CD14-positive monocyte (primary cell): Measurements from ENCODE around the gene VNN1. TPM values are rescaled to one million over a fixed set of nuclear protein-coding genes. Genes with fewer than 3 reads are reported as not detected.
A peak's percentile ranks its signal among the peaks of the same experiment; 100 is the strongest.

Experiments
- DNase-seq, 3 donors: peaks; one replicate each; pipeline ENCODE4 v3.0.0-alpha.2; 2011 to 2022
- H2AFZ ChIP-seq: 2 replicates; pipeline ENCODE4 v1.6.0; 2012; ENCODE audit warnings: mild to moderate bottlenecking, low read depth, low read length, inconsistent platforms; ENCODE audit not compliant: insufficient read depth, poor library complexity, severe bottlenecking
- H3K27ac ChIP-seq, 2 donors: 1 replicate in 1 of 2; 2 replicates in 1 of 2; pipeline ENCODE4 v1.5.1; 2012 to 2013; ENCODE audit warnings: low read length in 2 of 2, control low read depth in 1 of 2, inconsistent platforms in 1 of 2, low read depth in 1 of 2, mild to moderate bottlenecking in 1 of 2
- H3K27me3 ChIP-seq, 2 donors: one replicate each; pipeline versions ENCODE4 v1.6.0 to v1.6.1; 2011 to 2013; ENCODE audit warnings: low read length in 2 of 2; ENCODE audit not compliant: control insufficient read depth in 2 of 2, insufficient read depth in 2 of 2
- H3K36me3 ChIP-seq, 2 donors: replicated peaks in 1 of 2; 1 replicate in 1 of 2; 2 replicates in 1 of 2; pipeline versions ENCODE4 v1.5.1 to v1.6.1; 2012 to 2013; ENCODE audit warnings: low read length in 2 of 2, control low read depth in 1 of 2, inconsistent platforms in 1 of 2, mild to moderate bottlenecking in 1 of 2; ENCODE audit not compliant: insufficient read depth in 2 of 2, control insufficient read depth in 1 of 2
- H3K4me1 ChIP-seq, 2 donors: 1 replicate in 1 of 2; 2 replicates in 1 of 2; pipeline versions ENCODE4 v1.5.1 to v1.6.1; 2012 to 2013; ENCODE audit warnings: low read length in 2 of 2, control low read depth in 1 of 2, inconsistent platforms in 1 of 2, mild to moderate bottlenecking in 1 of 2, moderate library complexity in 1 of 2; ENCODE audit not compliant: insufficient read depth in 2 of 2, control insufficient read depth in 1 of 2
- H3K4me2 ChIP-seq: replicated peaks from 2 replicates; pipeline ENCODE3; 2012; ENCODE audit warnings: low read length, moderate library complexity, mild to moderate bottlenecking; ENCODE audit not compliant: poor library complexity, severe bottlenecking; ENCODE audit errors: extremely low read depth
- H3K4me3 ChIP-seq, 3 experiments: fragments of 200-600 bp in 1 of 3; sonication (generic) in 1 of 3; replicated peaks in 1 of 3; 1 replicate in 2 of 3; 2 replicates in 1 of 3; pipeline ENCODE4 v1.5.1; 2011 to 2013; ENCODE audit warnings: low read length in 3 of 3, mild to moderate bottlenecking in 3 of 3, control low read depth in 2 of 3, low read depth in 2 of 3, inconsistent platforms in 1 of 3, moderate library complexity in 1 of 3
- H3K79me2 ChIP-seq: 2 replicates; pipeline ENCODE4 v1.6.0; 2012; ENCODE audit warnings: mild to moderate bottlenecking, control low read depth, inconsistent platforms, low read length, moderate library complexity; ENCODE audit not compliant: insufficient read depth
- H3K9ac ChIP-seq: 2 replicates; pipeline ENCODE4 v1.6.0; 2017; ENCODE audit warnings: low read length, mild to moderate bottlenecking; ENCODE audit not compliant: insufficient read depth, poor library complexity, severe bottlenecking
- H3K9me3 ChIP-seq, 2 donors: replicated peaks in 1 of 2; 1 replicate in 1 of 2; 2 replicates in 1 of 2; pipeline versions ENCODE4 v1.5.1 to v1.6.1; 2012 to 2013; ENCODE audit warnings: low read length in 2 of 2, control low read depth in 1 of 2; ENCODE audit not compliant: control insufficient read depth in 1 of 2, insufficient read depth in 1 of 2
- H4K20me1 ChIP-seq: 2 replicates; pipeline ENCODE4 v1.6.0; 2012; ENCODE audit warnings: mild to moderate bottlenecking, low read length, control low read depth, moderate library complexity; ENCODE audit not compliant: insufficient read depth
- H3K27ac Mint-ChIP-seq, 7 donors: one replicate each; pipeline ENCODE4 v1.8.0; 2020; ENCODE audit warnings: mild to moderate bottlenecking in 7 of 7, mixed read lengths in 7 of 7, moderate library complexity in 6 of 7, inconsistent platforms in 2 of 7
- H3K27me3 Mint-ChIP-seq, 3 donors: one replicate each; pipeline ENCODE4 v1.8.0; 2021 to 2022; ENCODE audit warnings: low read depth in 3 of 3, mild to moderate bottlenecking in 3 of 3, mixed read lengths in 3 of 3, moderate library complexity in 3 of 3, inconsistent platforms in 1 of 3
- H3K36me3 Mint-ChIP-seq, 2 donors: one replicate each; pipeline ENCODE4 v1.8.0; 2020; ENCODE audit warnings: mixed read lengths in 2 of 2, inconsistent platforms in 1 of 2, mild to moderate bottlenecking in 1 of 2
- H3K4me1 Mint-ChIP-seq: one replicate; pipeline ENCODE4 v1.8.0; 2020; ENCODE audit warnings: mild to moderate bottlenecking, mixed read lengths
- H3K4me3 Mint-ChIP-seq, 2 donors: one replicate each; pipeline ENCODE4 v1.8.0; 2020; ENCODE audit warnings: mild to moderate bottlenecking in 2 of 2, mixed read lengths in 2 of 2, moderate library complexity in 1 of 2
- H3K9me3 Mint-ChIP-seq, 7 donors: one replicate each; pipeline ENCODE4 v1.8.0; 2020 to 2022; ENCODE audit warnings: mixed read lengths in 7 of 7, mild to moderate bottlenecking in 6 of 7, moderate library complexity in 6 of 7, inconsistent platforms in 2 of 7
- CTCF ChIP-seq: fragments of 200-600 bp; IDR thresholded peaks from one replicate; pipeline ENCODE4 v1.8.0; 2022; ENCODE audit warnings: antibody characterized with exemption, mild to moderate bottlenecking
- WGBS: methylation state at CpG from one replicate; pipeline ENCODE4 v1.1.5; 2013; ENCODE audit warnings: missing lambda C conversion rate; ENCODE audit not compliant: insufficient coverage; 5-methylcytosine and 5-hydroxymethylcytosine counted together
- intact Hi-C, 2 donors: fragments of 100-400 bp; cut with micrococcal nuclease; formaldehyde crosslinking; loops; one replicate each; pipeline versions ENCODE4 v1.15.0 to v1.15.1; 2023
- polyA plus RNA-seq, 3 donors: library from polyadenylated mRNA; depleted of rRNA in 1 of 3; unstranded in 2 of 3; stranded (reverse) in 1 of 3; fragments of 300-500 nt in 2 of 3; fragments of >200 nt in 1 of 3; fragmentation: Illumina TruSeq in 2 of 3; gene quantifications; 1 replicate in 2 of 3; 2 replicates in 1 of 3; pipeline ENCODE4 v1.2.3, GENCODE V29; 2012 to 2021

Gene VNN1
- polyA plus RNA-seq, 3 donors, result 7.9 to 61.2 (median 47.9) TPM

GRCh38 chr6:132736239-132736638 lies 22.4 kb upstream of the VNN1 start:
- peaks cover 0 to 5% of the 10 kb centered on the region in 2 donors for H3K36me3 ChIP-seq
- H3K36me3 Mint-ChIP-seq, result peaks cover 19 to 30% of the 10 kb centered on the region in 2 donors
- H3K9me3 Mint-ChIP-seq, result peaks cover 0 to 15% (median 6%) of the 10 kb centered on the region in 7 donors
- peaks cover 55 to 75% of the 10 kb centered on the region in 2 donors for H3K4me1 ChIP-seq
- H3K9me3 ChIP-seq, result no peaks in the 10 kb centered on the region
- H3K4me3 Mint-ChIP-seq, result no peak overlapping the region
- peak overlapping the region in 1 of 2 donors; percentile 89 for H3K27ac ChIP-seq
- intact Hi-C loops, result no loop called here
- no peak for TF ChIP-seq CTCF
- H4K20me1 ChIP-seq, result no peaks in the 10 kb centered on the region
- H3K4me1 Mint-ChIP-seq, result peaks cover 68% of the 10 kb centered on the region
- no peak overlapping the region for H2AFZ ChIP-seq
- H3K9ac ChIP-seq, result no peak overlapping the region
- peak overlapping the region; percentile 21 for H3K4me2 ChIP-seq
- DNase-seq, result peak; percentile 37 to 79 (median 74)
- H3K27me3 Mint-ChIP-seq, result peaks cover 0 to 2% (median 0%) of the 10 kb centered on the region in 3 donors
- no peaks in the 10 kb centered on the region for H3K27me3 ChIP-seq
- no CpG with 5 or more reads among the region's 1 CpG for WGBS
- peak overlapping the region; percentile 20 to 95 (median 90) for H3K27ac Mint-ChIP-seq
- peaks cover 14% of the 10 kb centered on the region for H3K79me2 ChIP-seq
- no peak overlapping the region for H3K4me3 ChIP-seq

GRCh38 chr6:132734694-132735236 lies 20.9 kb upstream of the VNN1 start:
- Histone ChIP-seq H3K36me3 (no peaks in the 10 kb centered on the region), H3K9me3 (no peaks in the 10 kb centered on the region), H3K4me3 (peak overlapping the region; percentile 42 to 72 (median 44)), H3K4me1 (peaks cover 56 to 78% of the 10 kb centered on the region in 2 donors), H3K9ac (peak overlapping the region; percentile 44), H2AFZ (no peak overlapping the region), H3K4me2 (peak overlapping the region; percentile 74), H3K27ac (peak overlapping the region; percentile 46 to 89), H3K79me2 (peaks cover 14% of the 10 kb centered on the region), H4K20me1 (no peaks in the 10 kb centered on the region), H3K27me3 (no peaks in the 10 kb centered on the region)
- DNase-seq, result peak; percentile 75 to 83 (median 82)
- Mint-ChIP-seq H3K4me3 (peak overlapping the region in 1 of 2 donors; percentile 81), H3K27me3 (peaks cover 0 to 2% (median 0%) of the 10 kb centered on the region in 3 donors), H3K9me3 (peaks cover 0 to 15% (median 4%) of the 10 kb centered on the region in 7 donors), H3K4me1 (peaks cover 60% of the 10 kb centered on the region), H3K27ac (peak overlapping the region; percentile 20 to 95 (median 90)), H3K36me3 (peaks cover 8 to 16% of the 10 kb centered on the region in 2 donors)
- intact Hi-C loops, result loop anchor here in 1 of 2 donors (2.0 kb wide), 1 partner anchor 20 kb away; the partner anchor contains the start of gene VNN1
- no peak for TF ChIP-seq CTCF
- no CpG with 5 or more reads among the region's 3 CpGs for WGBS
